ENCODE measurements around the gene KLHL29. TPM values are rescaled to one million over a fixed set of nuclear protein-coding genes. Genes with fewer than 3 reads are reported as not detected.
A peak's percentile ranks its signal among the peaks of the same experiment; 100 is the strongest.

The KLHL29 gene
- total and polyA plus RNA-seq, 2 of the 13 experiments (the other 11 are each of a cell fraction or from before 2014, with no cell fraction given), result 0.01 TPM; not detected in 1

- TF ChIP-seq ZNF512 (CRISPR knock-in tag; IDR thresholded peaks at IDR 0.05) (no peak), FOXJ3 (CRISPR knock-in tag; IDR thresholded peaks at IDR 0.05; ENCODE audit: borderline replicate concordance) (no peak)
These were observed 296.6 kb downstream of the KLHL29 start (continued) for GRCh38 chr2:23681356-23682140.

- in situ Hi-C loops (cut with HindIII; ENCODE audit: extremely low pct_ligation_motif_present, low pct_unique_long_range_greater_than_20kb) (no loop called here), intact Hi-C loops (cut with micrococcal nuclease; ENCODE audit: unreplicated experiment) (no loop called here)
- Histone ChIP-seq H3K9me3 (ENCODE audit: low read length) (0 out of 2 replicates have a peak, but pooled peaks cover 3% of the 10 kb centered on the region), H2AFZ (ENCODE audit: low read length) (no peak overlapping the region), H3K27ac (ENCODE audit: extremely low read length, insufficient read depth, low read length) (no peak overlapping the region), H3K27me3 (ENCODE audit: control insufficient read depth in 1 of 2, insufficient read depth in 2 of 2, low read length in 2 of 2) (peaks cover 3 to 7% of the 10 kb centered on the region in 2 experiments; a peak in 3 of 5 replicates), H3K4me1 (ENCODE audit: insufficient read depth, low read length) (0 out of 2 replicates have a peak, but pooled peaks cover 4% of the 10 kb centered on the region), H3K4me3 (replicated peaks in 1 of 3; ENCODE audit: insufficient read depth in 1 of 3, low read depth in 2 of 3, low read length in 3 of 3) (no peak overlapping the region), H4K20me1 (ENCODE audit: insufficient read depth, low read length) (no peaks in the 10 kb centered on the region), H3K9ac (ENCODE audit: insufficient read depth, low read depth, low read length) (no peak overlapping the region), H3K36me3 (replicated peaks in 1 of 2; ENCODE audit: control insufficient read depth in 1 of 2, insufficient read depth in 2 of 2, low read length in 2 of 2) (no peaks in the 10 kb centered on the region), H3K79me2 (ENCODE audit: insufficient read depth, low read length) (no peaks in the 10 kb centered on the region), H3K4me2 (ENCODE audit: low read depth, low read length) (no peak overlapping the region)
- no peak for TF ChIP-seq ZNF232 (CRISPR knock-in tag; IDR thresholded peaks at IDR 0.05; ENCODE audit: borderline replicate concordance)
- no peak for TF ChIP-seq ZNF678 (CRISPR knock-in tag; IDR thresholded peaks at IDR 0.05)
- TF ChIP-seq FOXK1 (CRISPR knock-in tag; IDR thresholded peaks at IDR 0.05; ENCODE audit: borderline replicate concordance, low read depth), result no peak
- TF ChIP-seq AGO2 (optimal IDR thresholded peaks at IDR 0.05; ENCODE audit: low read depth, low read length), result peak; percentile 9
- no peak for TF ChIP-seq ZNF253 (CRISPR knock-in tag; IDR thresholded peaks at IDR 0.05; ENCODE audit: borderline replicate concordance)
- DNase-seq (ENCODE audit: low spot score) (no peak), FAIRE-seq (no peak), ATAC-seq (no peak)
- BruUV-seq (replicated peaks), result no TSS peak
- 77% methylated on average over 11 of the region's 11 CpGs for WGBS (ENCODE audit: low lambda C conversion rate)
- POLR2A ChIA-PET, result no interaction called here
- CTCF ChIA-PET (ENCODE audit: low intra/inter-chr PET ratio, low total read pairs), result no interaction called here
These were observed 297.5 kb downstream of the KLHL29 start for GRCh38 chr2:23682481-23682880.

All from HepG2 (cell line).